Activated T-cell treated with anti-CD3 and anti-CD28 coated beads for 48 hours (primary cell): ENCODE measurements around the gene PAX4.

Experiments
- DNase-seq: peaks from one replicate; pipeline ENCODE4 v3.0.0-alpha.2; 2020; ENCODE audit warnings: low read depth

PAX4 gene, protein sequence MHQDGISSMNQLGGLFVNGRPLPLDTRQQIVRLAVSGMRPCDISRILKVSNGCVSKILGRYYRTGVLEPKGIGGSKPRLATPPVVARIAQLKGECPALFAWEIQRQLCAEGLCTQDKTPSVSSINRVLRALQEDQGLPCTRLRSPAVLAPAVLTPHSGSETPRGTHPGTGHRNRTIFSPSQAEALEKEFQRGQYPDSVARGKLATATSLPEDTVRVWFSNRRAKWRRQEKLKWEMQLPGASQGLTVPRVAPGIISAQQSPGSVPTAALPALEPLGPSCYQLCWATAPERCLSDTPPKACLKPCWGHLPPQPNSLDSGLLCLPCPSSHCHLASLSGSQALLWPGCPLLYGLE

DNA sequence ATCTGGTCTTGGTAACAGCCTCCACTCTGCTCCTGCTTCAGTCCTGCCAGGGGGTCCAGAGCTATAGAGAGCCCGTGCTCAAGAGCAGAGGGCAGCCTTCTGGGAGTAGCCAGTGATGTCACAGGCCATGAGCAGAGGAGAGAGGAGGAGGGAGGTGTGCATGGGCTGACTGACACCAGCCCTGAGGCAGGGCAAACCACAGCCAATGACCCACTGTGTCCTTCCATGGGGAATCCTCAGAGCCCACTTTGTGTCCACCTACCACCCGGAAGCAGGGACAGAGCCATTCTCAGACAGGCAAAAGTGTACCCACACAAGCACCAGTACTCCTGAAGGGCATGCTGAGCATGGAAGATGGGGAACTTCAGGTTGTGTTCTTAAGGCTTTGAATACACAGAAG lies at the start of gene PAX4:
TSS of gene PAX4 (minus strand) at position 101 of the 400 bp plus-strand sequence. CDS start 2,214 bp downstream, outside the sequence.
- DNase-seq: no peak

DNA sequence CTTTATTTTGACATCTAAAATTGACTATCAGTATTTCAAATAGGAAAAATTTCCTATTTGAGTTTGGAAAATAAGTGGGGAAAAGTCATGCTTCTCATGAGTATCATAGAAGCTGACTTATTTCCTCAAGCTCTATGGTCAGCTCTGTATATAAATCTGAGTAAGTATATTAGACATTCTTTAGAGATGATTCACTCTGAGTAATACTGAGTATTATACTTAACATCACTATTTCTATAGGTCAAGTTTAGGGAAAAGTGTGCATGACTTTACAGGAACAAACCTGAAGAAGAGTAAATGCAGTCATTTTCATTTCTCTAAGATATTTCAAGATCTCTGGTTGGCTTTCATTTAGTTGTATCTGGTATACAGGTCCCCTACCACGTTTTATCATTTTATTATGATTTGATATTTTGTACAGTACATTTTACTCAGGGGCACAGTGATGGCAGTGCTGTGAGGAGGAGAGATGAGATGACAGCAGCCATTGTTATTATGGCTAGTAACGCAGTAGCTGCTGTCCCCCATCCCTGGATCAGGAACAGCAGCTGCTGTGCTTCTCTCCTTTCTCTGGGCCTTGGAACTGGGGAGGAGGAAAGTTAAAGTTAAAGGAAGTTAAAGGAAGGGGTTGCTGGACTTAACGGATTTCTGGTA lies 49.2 kb upstream of the PAX4 start:
- no peak for DNase-seq

DNA sequence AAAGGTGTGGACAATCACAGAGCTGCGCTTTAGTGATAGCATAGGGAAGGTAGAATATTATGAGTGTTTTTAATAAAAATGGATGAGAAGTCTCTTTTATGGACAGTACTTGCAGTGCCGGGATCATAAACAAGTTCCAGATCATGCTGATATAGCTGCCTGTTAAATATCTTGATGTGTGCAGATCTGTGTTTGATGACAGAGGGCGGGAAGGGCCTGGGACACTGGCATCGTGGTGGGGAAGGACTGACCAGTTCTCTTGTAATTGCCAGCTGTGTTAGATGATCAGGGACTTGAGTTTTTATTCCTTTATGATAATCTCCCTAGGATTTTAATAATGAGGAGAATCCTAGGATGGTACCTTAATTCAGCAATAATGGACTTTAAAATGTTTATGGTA lies 48.7 kb upstream of the PAX4 start:
- no peak for DNase-seq

DNA sequence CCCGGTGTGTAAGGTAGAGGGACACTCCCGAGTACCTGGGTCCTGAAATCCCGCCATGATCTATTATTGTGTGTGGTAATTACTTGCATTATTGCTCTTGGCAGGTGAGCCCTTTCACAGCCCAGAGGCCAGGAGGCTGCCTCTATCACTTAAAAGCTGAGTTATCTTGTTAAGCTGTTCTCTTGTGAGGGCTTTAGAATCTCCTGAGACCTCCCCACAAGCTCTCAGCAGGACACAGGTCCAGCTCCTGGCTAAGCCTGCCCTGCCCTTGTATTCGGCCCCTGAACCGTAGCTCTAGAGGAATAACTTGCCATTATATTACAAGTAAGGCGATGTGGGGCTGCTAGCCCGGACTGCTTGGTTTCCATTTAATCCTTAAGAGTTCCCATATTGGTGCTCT lies 48.0 kb upstream of the PAX4 start:
- no peak for DNase-seq

DNA sequence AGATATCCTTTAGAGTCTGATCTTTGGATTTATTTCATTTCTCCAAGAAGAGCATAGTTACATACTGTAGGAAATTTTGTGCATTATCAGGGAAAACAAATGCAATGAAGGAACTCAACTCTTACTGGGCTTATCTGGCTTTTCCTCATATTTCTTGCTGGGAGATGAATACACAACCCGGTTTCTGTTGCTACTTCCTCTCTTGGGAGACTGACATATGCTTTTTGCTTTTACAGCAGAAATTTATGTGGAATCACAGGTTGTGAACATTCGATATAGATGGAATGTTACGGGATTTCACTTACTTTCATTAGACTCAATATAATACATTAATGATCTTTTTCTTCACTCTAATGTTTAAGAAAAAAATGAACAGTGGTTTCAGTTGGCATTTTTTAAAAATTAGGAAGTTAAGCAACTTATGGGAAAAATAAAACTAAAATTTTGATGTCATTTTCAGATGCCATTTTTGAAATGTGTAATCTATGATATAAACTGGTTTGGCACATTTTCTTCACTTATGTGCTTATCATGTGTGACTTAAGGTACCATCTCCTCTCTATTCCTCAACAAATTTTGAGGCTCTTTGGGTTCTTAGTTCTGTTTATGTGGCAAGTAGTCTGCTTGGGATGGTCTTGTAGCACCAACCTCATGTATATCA lies 41.2 kb upstream of the PAX4 start:
- DNase-seq: no peak

DNA sequence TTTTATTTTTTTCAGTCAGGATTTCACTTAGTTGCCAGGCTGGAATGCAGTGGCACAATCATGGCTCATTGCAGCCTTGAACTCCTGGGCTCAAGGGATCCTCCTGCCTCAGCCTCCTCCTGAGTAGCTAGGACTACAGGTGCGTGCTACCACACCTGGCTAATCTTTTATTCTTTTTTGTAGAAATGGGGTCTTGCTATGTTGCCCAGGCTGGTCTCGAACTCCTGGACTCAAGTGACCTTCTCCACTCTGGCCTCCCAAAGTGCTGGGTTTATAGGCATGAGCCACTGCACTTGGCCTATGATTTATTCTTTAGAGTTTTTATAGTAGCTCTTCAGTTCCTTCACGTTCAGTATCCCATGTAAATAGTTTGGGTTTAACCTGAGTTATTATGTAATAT lies 39.6 kb upstream of the PAX4 start:
- no peak for DNase-seq

DNA sequence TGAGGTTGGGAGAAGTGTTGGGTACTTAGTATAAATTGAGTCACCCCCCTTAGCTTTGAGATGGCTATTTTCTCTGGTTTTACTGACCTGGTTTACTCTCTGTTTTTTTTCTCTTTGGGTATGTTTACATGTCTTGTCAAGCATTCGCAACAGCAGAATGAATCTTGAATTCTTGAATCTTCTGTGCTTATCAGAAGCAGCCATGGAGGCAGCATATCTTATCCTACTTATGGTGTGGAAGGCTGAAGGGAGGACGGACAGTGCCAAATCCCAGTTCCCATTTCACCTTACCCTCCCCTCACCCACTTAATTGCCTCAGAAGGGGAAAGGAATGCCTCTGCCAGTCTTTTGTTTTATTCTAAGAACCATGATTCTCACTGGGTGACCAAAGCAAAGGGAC lies 37.8 kb upstream of the PAX4 start:
- no peak for DNase-seq

DNA sequence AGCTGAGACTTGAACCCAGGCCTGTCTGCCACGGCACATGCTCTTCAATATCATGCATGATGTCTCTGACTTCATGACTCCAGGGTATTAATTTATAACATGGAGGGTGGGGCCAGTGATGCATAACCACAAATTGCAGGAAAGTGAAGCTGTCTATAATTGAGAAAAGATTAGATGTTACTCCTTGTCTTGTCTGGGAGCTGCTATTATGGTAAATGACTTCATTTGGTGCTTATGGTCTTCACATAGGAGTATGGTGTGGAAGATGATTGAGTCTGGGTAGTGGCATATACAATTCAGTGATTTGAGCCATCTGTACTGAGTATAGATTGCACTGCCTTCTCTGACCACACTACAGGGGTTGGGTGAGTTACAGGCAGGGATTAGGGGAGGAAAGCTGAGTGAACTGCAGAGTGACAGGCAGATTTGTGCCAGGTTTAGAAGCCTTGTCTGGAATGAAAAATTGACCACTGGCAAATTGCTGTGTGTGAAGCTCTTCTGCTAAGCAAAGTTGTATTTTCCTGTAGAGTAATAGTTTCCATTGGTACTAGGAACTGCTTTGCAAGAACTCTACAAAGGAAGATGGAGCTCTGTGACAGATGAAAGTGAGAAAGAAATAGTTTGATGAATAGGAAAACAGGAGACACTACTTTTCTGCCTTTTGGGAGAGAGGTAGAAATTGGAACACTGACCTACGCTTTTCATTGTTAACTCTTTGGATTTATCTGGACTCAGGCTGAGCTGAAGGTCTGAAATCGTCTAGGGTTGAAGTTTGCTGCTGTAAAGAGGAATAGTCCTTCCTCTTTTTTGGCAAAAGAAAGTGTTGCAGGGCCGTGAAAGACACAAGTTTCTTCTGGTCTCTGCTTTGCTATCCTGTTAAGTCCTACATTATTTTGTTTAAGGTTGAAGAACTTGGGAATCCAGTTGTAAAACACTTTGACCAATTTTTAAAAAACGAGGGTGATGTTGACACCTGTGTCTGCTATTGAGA lies 36.8 kb upstream of the PAX4 start:
- no peak for DNase-seq

DNA sequence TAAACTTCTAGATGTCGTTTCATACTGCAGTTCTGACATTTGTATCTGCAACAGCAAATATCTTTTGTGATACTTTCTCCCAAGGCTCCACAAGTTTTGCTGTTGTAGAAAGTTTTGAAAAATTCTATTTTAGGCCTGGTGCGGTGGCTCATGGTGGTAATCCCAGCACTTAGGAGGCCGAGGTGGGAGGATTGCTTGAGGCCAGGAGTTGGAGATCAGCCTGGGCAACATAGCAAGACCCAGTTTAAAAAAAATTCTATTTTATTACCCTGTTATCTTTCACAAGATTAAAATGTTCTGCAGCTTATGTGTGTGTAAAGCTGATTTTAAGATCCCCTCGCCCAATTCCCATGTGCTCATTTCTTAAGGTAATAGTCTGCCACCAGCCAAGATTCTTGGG lies 35.5 kb upstream of the PAX4 start:
- no peak for DNase-seq

DNA sequence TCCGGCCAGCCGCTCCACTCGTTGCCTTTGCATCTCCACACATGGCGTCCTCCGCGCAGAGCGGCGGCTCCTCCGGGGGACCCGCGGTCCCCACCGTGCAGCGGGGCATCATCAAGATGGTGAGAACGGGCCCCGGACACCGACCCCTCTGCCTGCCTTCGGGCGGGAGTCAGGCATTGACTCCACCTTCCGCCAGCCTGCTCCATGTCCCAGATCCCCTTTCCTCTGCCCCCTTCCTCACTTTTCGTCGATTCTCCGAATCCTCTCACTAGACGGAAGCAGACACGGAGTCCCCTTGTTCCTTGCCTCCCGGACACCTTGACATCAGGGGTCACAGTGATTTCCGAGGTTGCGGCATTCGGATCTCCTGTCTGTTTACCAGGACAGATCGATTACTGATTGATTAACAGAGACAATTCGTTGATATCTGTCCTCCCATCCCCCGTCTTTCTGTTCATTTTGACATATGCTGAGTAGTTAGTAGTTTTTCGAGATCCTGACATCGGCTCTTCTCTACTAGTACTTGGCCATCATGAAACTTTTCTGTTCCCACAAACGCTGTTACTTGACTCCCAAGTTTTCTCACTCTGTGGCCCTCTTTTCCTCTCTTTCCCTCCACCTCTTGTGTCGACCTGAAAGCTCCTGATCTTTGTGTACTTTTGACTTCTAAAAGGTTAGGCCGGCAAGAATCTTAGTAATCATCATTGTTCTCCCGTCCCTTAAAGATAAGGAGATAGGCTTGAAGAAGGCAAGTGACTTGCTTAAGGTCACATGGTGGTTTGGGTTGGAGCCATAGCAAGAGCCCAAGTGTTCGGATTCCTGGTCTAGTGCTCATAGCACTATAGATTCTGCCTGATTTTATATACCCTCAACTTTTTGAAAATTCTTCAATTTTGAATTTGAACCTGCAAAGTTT lies 34.6 kb upstream of the PAX4 start:
- DNase-seq: no peak

DNA sequence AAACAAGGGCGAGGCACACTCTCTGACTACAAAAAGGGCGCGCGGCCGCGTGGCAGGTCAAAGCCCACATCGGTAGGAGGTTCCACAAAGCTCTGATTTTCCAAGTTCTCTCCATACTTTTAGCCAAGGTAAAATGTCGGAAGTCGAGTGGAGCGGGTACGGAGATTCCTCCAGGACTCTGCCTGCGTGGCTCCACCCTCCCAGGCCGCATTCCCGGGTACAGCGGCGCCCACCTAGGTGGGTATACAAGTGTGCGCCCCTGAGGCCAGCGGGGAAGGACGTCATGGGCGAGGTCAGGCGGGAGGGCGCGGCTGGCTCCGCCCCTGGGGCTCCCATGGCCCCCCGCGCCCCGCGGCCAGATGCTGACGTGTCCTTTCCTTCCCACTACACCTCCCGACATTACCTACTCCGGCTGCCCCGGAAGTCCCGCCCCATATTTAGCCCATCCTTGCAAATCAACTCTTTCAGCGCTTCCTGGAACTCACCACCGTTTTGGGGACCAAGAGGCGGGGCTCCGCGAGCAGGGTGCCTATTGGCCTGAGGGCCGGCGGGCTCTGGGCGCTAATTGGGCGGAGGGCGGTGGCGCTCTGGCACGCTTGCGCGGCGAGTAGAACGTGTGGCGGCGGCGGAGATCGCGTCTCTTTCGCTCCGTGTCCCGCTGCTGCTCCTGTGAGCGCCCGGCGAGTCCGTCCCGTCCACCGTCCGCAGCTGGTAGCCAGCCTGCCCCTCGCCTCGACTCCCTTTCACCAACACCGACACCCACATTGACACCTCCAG lies 33.8 kb upstream of the PAX4 start, which contains the start of gene SND1:
TSS of gene SND1 (plus strand) at position 639 of the 777 bp plus-strand sequence. CDS start 180 bp downstream, outside the sequence.
- DNase-seq: peak; percentile 97

DNA sequence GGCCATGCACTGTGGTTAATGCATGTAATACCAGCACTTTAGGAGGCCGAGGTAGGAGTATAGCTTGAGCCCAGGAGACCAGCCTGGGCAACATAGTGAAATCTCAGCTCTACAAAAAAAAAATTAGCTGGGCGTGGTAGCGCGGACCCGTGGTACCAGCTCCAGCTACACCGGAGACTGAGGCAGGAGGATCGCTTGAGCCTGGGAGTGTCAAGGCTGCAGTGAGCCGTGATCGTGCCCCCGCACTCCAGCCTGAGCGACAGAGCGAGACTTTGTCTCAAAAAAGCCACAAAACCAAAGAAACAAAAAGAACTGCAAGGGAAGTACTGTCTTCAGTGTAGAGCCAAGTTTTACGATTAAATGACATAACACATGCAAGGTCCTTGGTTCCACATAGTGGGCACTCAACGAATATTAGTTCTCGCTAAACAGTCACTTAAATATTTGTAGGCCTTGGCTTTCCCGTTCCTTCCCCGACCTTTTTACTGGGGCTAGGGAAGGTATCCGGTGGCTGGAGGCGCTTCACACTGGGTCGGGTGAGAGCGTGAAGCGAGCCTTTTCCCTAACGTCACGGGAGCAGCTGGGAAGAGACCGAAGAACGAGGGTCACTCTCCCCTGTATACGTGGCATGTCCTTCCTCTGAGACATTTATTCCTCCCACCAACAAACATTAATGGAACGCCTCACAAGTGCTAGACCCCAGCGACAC lies 33.1 kb upstream of the PAX4 start:
- DNase-seq: no peak

DNA sequence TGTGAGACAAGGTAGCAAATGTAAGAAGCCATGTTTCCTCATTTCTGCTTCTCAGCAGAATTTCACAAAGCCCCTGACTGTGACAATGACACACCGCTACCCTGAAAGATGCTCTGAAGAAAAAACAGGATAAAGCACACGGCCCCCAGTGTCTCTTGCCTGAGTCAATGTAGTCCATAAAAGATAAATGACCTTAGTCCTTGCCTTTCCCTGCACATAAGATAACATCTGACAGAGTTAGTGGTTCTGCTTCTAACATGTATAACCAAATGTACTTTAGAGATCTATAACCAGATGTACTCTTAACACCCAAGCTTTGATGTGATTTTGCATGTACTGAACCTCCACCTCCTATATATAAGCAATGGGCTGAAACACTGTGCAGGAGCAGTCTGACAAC lies 31.0 kb upstream of the PAX4 start:
- no peak for DNase-seq

DNA sequence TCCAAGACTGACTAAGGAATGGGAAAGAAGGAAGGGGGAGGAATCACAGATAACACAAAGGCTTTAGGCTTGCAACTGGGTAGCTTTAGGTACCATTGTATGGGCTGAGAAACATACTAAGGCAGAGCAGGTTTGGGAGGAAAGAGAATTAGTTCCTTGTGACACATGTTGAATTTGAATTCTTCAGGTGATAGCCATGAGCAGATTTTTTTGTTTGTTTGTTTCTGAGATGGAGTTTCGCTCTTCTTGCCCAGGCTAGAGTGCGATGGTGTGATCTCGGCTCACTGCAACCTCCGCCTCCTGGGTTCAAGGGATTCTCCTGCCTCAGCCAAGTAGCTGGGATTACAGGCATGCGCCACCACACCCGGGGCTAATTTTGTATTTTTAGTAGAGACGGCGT lies 29.7 kb upstream of the PAX4 start:
- no peak for DNase-seq

DNA sequence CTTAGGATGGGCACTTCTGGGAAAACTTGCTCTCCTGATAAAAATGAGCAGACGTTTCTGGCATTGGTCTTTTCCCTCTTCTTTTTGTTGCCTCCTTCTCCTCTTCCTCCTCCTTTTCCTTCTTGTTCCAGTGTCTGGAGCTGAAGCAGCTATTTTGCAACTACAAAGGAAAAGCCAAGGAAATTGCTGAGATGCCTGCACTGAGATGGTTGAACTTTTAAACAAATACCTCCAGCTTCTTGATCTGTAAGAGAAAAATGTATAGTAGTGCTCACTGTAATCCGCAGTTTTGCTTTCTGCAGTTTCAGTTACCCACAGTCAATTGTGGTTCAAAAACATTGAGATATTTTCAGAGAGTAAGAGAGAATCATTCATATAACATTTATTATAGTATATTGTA lies 26.5 kb upstream of the PAX4 start:
- DNase-seq: no peak

DNA sequence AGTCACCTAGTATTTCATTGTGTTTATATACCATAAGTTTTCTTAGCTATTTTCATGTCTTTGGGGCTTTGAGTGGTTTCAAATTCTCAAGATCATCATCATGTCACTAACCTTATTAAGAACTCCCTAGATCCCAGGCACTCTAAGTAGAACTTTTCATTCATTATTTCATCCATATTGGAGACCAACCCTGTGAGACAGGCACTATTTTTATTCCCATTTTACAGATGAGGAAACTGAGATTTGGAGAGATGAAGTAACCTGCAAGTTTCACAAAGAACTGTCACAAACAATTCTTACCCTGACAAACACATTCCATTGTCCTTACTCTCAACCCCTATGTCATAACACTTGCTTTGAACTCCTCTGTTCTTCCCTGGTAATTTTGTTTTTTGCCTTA lies 20.3 kb upstream of the PAX4 start:
- DNase-seq: no peak

DNA sequence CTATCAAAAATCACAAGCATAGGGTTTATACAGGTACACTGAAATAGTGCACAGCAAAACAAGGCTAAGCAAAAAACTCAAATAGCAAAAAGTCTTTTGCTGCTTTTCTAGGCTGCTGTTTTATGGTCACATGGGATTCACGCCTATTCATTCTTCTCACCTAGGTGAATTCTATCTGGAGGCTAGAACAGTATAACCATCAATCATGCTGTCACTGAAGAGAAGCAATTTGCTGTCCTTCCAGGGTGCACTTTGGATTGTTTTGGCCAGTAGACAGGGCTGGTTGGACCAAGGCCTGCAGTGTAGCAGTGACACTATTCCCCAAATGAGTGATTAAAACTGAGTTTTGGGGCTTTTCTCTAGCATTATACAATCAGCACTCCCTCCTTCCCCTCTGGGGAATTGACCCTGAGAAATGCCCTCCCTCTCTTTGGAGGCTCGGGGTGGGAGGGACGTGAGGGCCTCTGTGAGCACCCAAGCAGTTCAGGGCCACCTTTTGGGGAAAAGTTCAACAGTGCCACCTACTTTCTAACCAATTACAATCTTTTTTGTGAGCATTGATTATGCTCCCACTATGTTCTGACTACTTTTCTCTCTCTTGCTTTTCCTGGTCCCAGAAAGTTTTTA lies 17.8 kb upstream of the PAX4 start:
- DNase-seq: no peak

DNA sequence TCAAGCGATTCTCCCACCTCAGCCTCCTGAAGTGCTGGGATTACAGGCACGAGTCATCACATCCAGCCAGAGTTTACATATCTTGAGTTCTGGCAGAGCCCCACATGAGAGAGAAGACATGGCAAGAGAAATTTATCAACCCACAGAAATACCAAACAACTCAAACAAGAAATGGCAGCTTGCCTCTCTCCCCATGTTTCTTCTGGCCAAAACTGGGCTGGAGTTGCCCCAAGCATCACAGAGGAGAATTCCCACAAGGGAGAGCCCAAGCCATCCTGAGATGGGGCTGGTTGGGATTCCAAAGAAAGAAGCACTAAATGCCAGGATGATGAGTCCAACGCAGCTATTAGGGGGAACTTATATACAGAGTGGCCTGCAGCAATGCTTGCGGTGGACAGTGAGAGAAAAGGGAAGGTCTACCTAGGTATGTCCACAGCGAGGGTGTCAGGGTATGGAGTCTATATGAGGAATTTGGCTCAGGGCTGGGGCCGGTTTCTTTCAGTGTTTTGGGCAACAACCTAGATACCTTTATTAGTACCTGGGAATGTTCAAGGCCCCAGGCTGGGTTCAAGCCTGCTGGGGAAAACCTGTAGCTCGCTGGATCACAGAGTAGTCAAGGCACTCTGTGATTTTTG lies 14.5 kb upstream of the PAX4 start:
- DNase-seq: no peak
